ENCODE measurements around the gene SMIM29.
"Not testable (repeated sequence)": the region's sequence is repeated elsewhere in the genome, so short reads cannot be mapped to it uniquely, and the experiment has no call there.

Gene SMIM29

DNA sequence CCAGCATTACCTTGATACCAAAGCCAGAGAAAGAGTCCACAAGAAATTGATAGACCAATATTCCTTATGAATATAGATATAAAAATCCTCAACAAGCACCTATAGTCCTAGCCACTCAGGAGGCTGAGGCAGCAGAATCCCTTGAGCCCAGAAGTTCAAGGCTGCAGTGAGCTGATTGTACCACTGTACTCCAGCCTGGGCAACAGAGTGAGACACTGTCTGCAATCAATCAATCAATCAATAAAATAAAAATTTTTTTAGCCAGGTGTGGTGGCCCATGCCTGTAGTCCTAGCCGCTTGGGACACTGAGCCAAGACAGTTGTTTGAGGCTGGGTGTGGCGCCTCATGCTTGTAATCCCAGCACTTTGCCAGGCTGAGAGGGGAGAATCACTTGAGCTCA, 18.9 kb upstream of the SMIM29 start:
- no peak for DNase-seq

DNA sequence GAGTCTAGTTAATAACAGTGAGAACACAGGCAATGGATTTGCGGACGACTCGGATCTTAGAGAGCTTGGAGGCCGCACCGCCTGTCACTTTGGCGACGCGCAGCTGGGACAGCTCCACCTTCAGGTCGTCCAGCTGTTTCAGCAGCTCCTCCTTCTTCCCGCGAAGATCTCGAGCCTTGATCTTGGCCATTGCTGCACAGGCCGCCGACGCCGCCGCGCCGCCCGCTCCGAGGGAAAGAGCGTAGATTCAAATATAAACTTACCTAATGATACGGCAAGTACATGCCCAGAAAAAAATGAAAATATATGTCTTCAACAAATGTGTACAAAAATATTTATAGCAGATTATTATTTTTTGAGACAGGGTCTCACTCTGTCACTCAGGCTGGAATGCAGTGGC, 14.7 kb upstream of the SMIM29 start:
- DNase-seq: not testable (repeated sequence)

DNA sequence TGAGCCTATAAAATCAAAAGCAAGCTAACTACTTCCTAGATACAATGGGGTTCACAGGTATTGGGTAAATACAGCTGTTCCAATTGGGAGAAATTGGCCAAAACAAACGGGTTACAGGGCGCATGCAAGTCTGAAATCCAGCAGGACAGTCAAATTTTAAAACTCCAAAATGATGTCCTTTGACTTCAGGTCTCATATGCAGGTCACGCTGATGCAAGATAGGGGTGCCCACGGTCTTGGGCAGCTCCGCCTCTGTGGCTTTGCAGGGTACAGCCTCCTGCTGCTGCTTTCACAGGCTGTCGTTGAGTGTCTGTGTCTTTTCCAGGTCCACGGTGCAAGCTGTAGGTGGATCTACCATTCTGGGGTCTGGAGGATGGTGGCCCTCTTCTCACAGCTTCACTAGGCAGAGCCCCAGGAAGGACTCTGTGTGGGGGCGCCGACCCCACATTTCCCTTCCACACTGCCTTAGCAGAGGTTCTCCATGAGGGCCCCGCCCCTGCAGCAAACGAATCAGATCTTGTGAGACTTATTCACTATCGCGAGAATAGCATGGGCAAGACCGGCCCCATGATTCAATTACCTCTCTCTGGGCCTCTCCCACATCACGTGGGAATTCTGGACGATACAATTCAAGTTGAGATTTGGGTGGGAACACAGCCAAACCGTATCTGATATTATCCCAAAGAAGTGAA, 11.9 kb upstream of the SMIM29 start:
- no peak for DNase-seq

DNA sequence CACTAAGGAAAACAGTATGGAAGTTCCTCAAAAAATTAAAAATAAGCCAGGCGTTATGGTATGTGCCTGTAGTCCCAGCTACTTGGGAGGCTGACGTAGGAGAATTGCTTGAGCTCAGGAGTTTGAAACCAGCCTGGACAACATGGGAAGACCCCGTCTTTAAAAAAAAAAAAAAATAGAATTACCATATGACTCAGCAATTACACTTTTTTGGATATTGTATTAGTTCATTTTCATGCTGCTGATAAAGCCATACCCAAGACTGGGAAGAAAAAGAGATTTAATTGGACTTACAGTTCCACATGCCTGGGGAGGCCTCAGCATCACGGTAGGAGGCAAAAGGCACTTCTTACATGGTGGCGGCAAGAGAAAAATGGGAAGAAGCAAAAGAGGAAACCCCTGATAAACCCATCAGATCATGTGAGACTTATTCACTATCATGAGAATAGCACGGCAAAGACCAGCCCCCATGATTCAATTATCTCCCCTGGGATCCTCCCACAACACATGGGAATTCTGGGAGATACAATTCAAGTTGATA, 10.8 kb upstream of the SMIM29 start:
- DNase-seq: no peak

DNA sequence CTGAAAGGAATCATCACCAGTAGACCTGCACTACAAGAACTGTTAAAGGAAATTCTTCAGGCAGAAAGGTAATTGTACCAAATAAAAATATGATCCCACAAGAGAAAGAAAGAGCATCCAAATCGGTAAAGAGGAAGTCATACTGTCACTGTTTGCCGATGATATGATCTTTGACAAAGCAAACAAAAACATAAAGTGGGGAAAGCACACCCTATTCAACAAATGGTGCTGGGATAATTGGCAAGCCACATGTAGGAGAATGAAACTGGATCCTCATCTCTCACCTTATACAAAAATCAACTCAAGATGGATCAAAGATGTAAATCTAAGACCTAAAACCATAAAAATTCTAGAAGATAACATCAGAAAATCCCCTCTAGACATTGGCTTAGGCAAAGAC, 3.6 kb upstream of the SMIM29 start:
- peak in 1 of 3 experiments; percentile 25 for DNase-seq

DNA sequence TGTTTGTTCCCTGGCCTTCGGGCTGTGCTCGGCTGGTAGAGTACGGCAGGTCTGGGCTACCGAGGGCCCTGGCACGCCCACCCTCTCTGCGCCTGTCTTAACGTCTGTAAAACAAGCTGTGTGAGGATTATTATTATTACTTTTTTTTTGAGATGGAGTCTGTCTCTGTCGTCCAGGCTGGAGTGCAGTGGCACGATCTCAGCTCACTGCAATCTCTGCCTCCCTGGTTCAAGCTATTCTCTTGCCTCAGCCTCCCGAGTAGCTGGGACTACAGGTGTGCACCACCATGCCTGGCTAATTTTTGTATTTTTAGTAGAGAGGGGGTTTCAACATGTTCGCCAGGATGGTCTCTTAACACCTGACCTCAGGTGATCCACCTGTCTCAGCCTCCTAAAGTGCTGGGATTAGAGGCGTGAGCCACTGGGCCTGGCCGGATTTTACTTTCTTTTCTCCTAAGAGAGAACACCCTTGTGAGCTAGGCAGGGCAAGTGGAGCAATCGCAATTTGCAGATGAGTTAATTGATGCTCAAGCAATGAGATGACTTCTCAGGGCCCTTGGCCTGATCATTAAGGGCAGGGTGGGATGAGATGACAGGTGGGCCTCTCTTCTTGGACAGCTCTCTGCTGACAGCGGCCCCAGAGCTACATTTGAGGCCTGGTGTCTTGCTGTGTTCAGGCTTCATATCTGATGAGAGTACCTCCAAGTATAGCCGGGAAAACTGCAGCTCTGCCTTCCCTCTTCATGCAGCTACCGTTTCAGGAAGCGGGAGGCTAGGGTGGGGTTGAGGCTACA, 859 bp upstream of the SMIM29 start:
- peak in 1 of 3 experiments; percentile 45 for DNase-seq

DNA sequence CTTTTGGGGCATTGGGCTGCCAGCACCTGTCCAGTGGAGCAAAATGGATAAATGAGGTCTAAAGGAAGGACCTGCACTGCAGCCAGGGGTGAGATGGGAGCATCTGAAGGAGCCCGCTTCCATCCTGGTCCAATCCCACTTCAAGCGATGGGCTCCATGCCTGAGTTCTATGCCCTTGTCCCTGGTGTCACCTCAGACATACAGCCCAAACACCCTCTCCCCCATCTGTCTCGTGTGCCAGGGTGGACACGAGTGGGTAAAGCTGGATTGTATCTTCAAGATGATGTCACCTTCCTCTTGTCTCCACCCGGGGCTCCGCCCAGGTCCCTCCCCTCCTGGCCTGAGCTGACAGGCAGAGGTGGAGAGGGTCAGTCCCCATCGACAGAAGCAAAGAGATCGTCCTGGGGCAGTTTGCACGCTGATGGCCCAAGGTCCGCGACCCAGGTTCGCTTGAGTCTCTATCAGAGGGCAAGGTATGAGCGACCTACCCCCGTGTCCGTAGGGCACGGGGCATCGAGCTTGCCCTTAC, 544 bp downstream of the SMIM29 start:
- peak in 1 of 3 experiments; percentile 40 for DNase-seq

DNA sequence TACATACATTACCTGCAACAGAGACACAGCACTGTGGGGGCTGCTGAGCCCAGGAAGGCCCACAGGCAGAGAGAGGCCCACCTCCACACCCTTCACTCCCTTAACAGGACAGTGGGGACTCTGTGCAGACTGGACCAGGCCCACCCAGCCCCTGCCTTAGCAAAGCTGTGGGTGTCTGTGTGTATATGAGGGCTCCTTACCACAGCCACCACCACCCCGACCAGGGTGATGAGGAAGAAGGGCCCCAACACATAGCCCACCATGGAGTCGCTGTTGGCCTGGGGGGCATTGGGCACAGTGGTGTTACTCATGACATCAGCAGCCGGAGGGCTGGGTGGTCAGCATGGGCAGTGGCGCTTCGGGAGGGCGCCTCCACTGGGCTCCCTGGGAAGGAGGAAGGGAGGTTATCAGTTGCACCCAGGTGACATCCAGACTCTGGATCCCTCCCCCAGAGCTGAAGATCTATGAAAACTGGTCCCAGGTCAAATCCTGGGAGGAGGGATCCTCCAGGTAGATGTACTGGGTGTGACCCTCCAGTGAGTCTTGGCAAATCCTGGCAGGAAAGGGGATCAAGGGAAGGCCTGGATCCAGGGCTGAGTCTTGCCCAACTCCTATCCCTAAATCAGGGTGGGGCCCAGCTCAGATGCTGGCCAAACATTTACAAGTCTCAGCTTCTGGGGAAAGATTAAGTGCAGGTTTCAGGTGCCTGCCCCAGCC, 1.2 kb downstream of the SMIM29 start:
- DNase-seq: no peak

DNA sequence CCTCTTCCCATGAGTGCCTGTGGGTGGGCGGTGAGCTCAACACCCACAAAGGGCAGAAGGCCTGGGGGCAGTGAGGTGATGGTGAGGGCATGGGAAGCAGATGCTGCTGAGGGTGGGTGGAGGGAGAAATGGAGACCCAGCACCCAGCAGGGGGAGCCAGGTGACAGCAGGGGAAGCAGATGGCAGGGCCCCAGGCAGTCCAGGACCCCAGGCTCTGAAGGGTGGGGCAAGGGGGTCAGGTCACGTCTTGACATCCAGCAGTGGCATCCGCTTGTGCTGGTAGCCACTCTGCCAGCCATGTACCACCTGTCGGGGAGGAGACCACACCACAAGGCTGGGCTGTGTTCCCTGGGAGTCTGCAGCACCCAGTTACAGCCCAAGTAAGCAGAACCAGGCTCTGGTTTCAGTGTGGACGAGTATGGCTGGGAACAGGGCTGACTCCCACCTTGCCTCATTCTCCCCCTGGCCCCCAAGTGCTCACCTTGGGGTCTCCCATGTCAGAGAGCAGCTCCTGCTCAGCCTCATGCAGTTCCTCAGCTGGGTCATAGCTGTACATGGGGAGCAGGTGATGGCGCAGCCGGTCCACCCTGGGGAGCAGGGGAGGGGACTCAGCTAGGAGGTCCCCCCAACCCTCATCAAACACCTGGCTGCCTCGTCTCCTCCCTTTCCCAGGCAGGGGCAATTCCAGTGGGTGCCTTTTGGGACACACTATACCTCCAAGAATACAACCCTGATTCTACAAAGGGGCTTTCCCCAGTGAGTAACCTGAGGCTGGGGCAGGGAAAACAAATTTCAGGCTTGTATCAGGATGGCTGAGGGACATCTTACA, 2.0 kb downstream of the SMIM29 start:
- peak in 2 of 3 experiments; percentile 39 to 65 for DNase-seq

DNA sequence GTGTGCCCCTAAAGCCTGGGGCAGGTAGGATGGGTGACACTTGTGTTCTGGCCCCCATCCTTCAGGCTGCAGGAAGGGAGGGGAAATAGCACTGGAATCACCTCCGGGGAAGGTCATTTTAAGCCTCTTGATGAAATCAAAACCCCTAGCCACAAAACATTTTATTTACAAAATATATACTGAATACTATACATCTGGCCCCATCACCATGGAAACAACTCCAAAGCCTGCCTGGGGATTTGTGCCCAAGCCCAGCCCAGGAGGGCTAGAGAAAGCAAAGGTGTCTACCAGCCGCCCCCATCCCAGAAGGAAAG, 2.6 kb downstream of the SMIM29 start:
- no peak for DNase-seq

DNA sequence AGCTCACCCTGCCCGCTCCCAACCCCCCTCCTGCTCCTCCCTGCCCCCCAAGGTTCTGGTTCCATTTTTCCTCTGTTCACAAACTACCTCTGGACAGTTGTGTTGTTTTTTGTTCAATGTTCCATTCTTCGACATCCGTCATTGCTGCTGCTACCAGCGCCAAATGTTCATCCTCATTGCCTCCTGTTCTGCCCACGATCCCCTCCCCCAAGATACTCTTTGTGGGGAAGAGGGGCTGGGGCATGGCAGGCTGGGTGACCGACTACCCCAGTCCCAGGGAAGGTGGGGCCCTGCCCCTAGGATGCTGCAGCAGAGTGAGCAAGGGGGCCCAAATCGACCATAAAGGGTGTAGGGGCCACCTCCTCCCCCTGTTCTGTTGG, 3.1 kb downstream of the SMIM29 start:
- DNase-seq: peak in 1 of 3 experiments; percentile 65

DNA sequence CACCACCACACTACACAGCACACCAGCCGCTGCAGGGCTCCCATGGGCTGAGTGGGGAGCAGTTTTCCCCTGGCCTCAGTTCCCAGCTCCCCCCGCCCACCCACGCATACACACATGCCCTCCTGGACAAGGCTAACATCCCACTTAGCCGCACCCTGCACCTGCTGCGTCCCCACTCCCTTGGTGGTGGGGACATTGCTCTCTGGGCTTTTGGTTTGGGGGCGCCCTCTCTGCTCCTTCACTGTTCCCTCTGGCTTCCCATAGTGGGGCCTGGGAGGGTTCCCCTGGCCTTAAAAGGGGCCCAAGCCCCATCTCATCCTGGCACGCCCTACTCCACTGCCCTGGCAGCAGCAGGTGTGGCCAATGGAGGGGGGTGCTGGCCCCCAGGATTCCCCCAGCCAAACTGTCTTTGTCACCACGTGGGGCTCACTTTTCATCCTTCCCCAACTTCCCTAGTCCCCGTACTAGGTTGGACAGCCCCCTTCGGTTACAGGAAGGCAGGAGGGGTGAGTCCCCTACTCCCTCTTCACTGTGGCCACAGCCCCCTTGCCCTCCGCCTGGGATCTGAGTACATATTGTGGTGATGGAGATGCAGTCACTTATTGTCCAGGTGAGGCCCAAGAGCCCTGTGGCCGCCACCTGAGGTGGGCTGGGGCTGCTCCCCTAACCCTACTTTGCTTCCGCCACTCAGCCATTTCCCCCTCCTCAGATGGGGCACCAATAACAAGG, 3.6 kb downstream of the SMIM29 start:
- DNase-seq: peak in 1 of 3 experiments; percentile 65

DNA sequence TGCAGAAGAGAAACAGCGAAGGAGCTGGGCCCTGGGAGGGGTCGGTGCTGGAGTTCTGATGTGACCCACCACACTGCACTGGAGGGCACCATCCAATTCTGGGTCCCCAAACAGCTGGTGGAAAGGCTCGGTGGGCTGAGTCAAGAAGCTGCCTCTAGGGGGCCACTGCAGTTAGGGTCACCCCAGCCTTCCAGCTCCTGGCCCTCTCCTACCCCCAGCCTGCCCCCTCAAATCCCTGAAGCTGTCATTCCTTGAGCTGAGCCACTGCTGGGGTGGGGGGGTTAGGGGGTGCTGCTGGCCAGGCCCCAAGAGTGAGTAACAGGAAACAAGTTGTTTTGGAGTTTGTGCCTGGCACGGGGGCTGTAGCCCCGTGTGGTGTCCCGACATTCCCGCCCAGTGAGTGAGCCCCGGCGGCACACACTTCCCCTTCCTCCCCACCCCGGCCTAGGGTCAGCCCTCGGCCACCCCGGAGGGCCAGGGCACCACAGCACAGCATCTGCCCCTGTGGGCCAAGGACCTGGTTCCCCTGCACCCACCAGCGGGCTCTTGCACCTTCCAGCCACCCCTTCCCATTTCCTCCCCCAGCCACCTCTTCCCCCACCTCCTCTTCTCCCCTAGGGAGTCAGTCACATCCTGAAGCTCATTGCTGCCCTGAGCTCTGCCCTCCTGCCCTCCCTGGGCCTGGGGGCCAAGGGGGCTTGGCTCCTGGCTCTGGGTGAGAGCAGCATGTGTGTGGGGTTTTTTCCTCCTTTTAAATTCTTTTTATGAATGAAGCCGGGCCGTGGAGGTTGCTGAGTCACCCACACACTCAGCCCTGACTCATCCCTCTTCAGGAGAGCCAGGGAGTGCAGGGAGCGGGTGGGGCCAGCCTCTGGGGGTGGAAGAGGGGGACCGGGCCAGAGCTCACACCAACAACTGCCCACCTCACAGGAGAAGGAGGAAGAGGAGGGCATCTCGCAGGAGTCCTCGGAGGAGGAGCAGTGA, 4.6 kb downstream of the SMIM29 start:
- no peak for DNase-seq

DNA sequence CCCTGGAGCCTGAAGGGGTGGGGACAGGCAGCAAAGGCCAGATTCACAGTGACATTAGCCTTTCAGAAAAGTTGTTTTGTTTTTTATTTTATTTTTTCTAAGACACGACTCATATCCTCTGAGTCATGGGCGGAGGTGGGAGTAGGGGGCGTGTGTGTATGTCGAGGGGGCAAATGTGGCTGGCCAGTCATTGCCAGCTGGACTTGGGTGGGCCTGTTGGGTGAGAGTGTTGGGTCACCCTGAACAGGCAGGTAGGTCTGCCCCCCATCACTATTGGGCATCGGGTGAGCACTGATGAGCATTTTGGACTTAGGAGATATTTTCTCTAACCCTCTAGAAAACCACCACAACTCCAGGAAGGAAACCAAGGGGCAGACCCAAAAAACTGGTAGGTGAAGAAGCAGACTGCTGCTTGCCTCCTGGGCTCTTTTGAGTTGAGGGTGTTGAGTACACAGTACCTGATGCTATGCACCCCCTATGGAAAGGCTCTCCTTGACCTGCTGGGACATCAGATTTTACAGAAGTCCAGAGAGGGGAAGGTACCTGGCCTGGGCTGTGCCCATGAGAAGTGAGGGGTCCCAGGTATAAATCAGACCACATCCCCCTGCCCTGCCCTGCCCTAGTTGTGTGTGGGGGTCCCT, 5.6 kb downstream of the SMIM29 start:
- DNase-seq: no peak

DNA sequence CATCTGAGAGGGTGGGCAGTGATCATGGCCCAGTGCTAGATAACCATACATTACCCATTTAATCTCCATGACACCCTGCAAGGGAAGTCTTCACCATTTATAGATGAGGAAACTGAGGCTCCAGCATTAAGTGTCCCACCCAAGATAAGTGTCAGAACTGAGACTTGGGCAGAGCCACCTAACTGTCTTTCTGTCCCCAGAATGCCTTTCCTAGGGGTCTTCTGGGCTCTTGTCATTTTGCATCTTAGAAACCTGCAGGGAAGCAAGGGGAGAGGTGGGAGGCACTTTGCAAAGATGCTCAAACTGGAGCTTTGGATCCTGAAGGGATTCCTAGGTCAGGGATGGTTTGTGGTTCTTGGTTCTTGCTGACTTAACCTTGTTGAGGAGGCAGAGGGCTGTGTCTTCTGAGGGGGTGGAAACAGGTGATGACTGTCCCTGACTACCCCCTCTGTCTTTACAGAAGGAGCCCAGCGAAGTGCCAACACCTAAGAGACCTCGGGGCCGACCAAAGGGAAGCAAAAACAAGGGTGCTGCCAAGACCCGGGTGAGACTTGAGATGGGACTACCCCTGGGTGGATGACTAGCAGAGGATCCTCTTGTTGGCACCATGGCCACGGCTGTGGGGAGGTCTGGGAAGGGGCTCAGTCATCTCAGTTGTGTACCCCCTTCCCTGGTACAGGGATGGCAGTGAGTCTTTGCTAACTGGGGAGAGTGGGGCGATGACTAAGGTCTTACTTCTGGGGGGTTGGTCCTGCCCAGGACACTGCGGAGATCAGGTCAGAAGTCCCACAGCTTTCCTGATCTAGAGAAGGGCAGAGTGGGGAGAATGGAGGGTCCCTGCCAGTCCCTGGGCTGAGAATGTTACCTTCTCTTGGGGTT, 6.3 kb downstream of the SMIM29 start:
- DNase-seq: no peak

DNA sequence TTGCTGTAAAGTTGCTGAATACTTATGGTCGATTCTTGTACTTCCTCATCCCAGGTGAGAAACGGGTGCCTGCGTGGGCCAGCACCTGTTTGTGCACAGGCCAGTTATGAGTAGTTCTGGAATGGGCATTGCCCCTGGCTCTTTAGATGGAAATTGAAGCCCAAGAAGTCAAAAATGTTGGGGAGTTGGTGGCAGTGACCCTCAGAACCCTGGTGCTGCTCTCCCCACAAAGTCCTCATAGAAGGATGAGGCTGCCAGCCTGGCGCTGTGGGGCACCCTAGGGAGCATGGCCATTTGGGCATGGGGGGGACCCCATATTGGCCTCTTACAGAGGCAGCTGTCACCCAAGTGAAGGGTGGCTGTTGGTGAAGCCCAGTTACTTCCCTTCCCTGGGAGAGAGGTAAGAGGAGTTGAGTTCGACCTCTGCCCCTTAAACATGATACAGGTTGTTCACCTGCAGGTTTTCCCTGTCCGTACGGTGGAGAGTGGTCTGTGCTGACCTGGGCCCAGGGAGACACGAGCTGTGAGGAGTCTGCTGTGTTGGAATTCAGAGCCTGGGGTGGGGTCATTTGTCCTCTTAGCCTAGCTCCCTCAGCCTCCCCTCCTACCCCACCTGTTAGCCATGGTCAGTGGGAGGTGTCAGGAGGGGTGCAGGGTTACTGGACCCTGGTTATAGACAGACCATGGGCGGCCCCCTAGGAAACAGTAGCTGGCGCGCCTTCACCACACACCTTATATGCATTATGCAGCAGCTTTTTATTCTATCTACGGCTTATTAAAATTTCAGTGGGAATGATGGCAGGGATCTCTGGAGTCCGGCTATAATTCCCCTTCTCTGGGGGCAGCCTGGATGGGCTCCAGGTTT, 7.2 kb downstream of the SMIM29 start:
- DNase-seq: no peak

DNA sequence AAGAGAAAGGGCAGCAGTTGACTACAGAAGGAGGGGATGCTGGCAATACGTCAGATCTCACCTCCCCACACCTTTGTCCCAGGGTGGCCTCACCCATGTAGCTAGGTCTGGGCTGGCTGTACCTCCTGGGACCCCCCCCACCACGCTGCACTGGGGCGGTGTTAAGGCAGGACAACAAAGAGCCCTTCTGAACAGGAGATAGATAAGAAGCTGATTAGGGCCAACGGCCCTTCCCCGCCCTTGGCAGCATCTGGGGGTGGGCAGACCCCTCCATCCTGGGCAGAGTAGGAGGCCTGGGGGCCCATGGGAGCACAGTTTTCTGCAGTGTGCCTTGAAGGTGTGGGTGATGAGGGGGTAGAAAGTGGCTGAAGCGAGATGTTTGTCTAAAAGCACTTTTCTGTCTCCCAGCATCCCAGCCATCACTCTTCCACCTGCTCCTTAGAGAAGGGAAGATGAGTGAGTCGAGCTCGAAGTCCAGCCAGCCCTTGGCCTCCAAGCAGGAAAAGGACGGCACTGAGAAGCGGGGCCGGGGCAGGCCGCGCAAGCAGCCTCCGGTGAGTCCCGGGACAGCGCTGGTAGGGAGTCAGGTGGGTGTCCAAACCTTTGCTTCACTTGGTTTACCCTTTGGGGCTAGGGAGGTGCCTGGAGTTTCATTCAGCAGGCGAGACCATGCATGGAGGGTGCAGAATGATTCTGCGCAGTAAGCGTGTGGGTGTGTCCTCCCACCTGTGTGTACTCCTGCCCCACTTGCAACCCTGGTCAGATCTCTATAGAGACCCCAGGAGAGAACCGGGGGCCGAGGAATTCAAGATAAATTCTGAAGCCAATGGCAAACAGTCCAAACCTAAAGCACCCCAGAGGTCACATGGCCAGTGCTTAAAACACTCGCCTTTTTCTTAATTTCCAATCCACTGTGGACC, 8.2 kb downstream of the SMIM29 start:
- DNase-seq: no peak
